Measurements from ENCODE around the gene ARAP2. TPM values are rescaled to one million over a fixed set of nuclear protein-coding genes. Genes with fewer than 3 reads are reported as not detected.

Gene ARAP2
- total and polyA plus RNA-seq, 2 of the 13 experiments (the other 11 are each of a cell fraction or from before 2014, with no cell fraction given), result 0.37 to 1.4 TPM

GRCh38 chr4:36046026-36046425, 198.3 kb downstream of the ARAP2 start (continued):
- TF ChIP-seq ZNF687 (CRISPR knock-in tag; IDR thresholded peaks at IDR 0.05) (no peak), ZNF276 (CRISPR knock-in tag; IDR thresholded peaks at IDR 0.05; ENCODE audit: low read depth) (no peak)
- TF ChIP-seq, protein P1, sequence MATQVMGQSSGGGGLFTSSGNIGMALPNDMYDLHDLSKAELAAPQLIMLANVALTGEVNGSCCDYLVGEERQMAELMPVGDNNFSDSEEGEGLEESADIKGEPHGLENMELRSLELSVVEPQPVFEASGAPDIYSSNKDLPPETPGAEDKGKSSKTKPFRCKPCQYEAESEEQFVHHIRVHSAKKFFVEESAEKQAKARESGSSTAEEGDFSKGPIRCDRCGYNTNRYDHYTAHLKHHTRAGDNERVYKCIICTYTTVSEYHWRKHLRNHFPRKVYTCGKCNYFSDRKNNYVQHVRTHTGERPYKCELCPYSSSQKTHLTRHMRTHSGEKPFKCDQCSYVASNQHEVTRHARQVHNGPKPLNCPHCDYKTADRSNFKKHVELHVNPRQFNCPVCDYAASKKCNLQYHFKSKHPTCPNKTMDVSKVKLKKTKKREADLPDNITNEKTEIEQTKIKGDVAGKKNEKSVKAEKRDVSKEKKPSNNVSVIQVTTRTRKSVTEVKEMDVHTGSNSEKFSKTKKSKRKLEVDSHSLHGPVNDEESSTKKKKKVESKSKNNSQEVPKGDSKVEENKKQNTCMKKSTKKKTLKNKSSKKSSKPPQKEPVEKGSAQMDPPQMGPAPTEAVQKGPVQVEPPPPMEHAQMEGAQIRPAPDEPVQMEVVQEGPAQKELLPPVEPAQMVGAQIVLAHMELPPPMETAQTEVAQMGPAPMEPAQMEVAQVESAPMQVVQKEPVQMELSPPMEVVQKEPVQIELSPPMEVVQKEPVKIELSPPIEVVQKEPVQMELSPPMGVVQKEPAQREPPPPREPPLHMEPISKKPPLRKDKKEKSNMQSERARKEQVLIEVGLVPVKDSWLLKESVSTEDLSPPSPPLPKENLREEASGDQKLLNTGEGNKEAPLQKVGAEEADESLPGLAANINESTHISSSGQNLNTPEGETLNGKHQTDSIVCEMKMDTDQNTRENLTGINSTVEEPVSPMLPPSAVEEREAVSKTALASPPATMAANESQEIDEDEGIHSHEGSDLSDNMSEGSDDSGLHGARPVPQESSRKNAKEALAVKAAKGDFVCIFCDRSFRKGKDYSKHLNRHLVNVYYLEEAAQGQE (IDR thresholded peaks at IDR 0.05; ENCODE audit: borderline replicate concordance in 1 of 2, low read depth in 1 of 2, low read length in 2 of 2), result no peak
